WTC11 (cell line): Measurements from ENCODE around the gene PSMG1.

Source experiments
- CREB1 ChIP-seq: sonication (generic); formaldehyde crosslinking; IDR thresholded peaks from 2 replicates; pipeline ENCODE4 v1.8.0; 2023; ENCODE audit warnings: mild to moderate bottlenecking, missing genetic modification reagents
- JUN ChIP-seq: sonication (generic); formaldehyde crosslinking; IDR thresholded peaks from 2 replicates; pipeline ENCODE4 v1.8.0; 2023; ENCODE audit warnings: mild to moderate bottlenecking, missing genetic modification reagents
- NFYB ChIP-seq: sonication (generic); formaldehyde crosslinking; conservative IDR thresholded peaks from 2 replicates; pipeline ENCODE4 v1.8.0; 2022; ENCODE audit warnings: low read depth, missing genetic modification reagents
- NR3C1 ChIP-seq: sonication (generic); formaldehyde crosslinking; conservative IDR thresholded peaks from 2 replicates; pipeline ENCODE4 v1.8.1; 2023; ENCODE audit warnings: low read depth, mild to moderate bottlenecking, missing genetic modification reagents
- SP1 ChIP-seq: sonication (generic); formaldehyde crosslinking; conservative IDR thresholded peaks from 2 replicates; pipeline ENCODE4 v1.8.1; 2022; ENCODE audit warnings: missing genetic modification reagents
- TCF7 ChIP-seq: sonication (generic); formaldehyde crosslinking; IDR thresholded peaks from 2 replicates; pipeline ENCODE4 v1.8.0; 2022; ENCODE audit warnings: mild to moderate bottlenecking, low read depth, missing genetic modification reagents, moderate library complexity
- TP53 ChIP-seq: sonication (generic); formaldehyde crosslinking; IDR thresholded peaks from 2 replicates; pipeline ENCODE4 v1.8.1; 2023; ENCODE audit warnings: mild to moderate bottlenecking, missing genetic modification reagents
- ZNF263 ChIP-seq: sonication (generic); formaldehyde crosslinking; IDR thresholded peaks from 2 replicates; pipeline ENCODE4 v1.8.1; 2022; ENCODE audit warnings: low read depth, mild to moderate bottlenecking, moderate library complexity, missing genetic modification reagents
- TF ChIP-seq, protein P1 (sequence below): sonication (generic); formaldehyde crosslinking; IDR thresholded peaks from 2 replicates; pipeline ENCODE4 v1.8.0; 2022; ENCODE audit warnings: mild to moderate bottlenecking, missing genetic modification reagents
- TF ChIP-seq, protein P2 (sequence below): fragments of 200-600 bp; IDR thresholded peaks from 2 replicates; pipeline ENCODE4 v1.8.0; 2022; ENCODE audit warnings: antibody characterized with exemption
- TF ChIP-seq, protein P3 (sequence below): sonication (generic); formaldehyde crosslinking; IDR thresholded peaks from 2 replicates; pipeline ENCODE4 v1.8.1; 2022; ENCODE audit warnings: mild to moderate bottlenecking, missing genetic modification reagents, moderate library complexity, borderline replicate concordance
- TF ChIP-seq, protein P4 (sequence below): sonication (generic); formaldehyde crosslinking; IDR thresholded peaks from 2 replicates; pipeline ENCODE4 v1.8.0; 2022; ENCODE audit warnings: missing genetic modification reagents
- TF ChIP-seq, protein P5 (sequence below): sonication (generic); formaldehyde crosslinking; IDR thresholded peaks from 2 replicates; pipeline ENCODE4 v1.8.1; 2023; ENCODE audit warnings: mild to moderate bottlenecking, missing genetic modification reagents, moderate library complexity

DNA sequence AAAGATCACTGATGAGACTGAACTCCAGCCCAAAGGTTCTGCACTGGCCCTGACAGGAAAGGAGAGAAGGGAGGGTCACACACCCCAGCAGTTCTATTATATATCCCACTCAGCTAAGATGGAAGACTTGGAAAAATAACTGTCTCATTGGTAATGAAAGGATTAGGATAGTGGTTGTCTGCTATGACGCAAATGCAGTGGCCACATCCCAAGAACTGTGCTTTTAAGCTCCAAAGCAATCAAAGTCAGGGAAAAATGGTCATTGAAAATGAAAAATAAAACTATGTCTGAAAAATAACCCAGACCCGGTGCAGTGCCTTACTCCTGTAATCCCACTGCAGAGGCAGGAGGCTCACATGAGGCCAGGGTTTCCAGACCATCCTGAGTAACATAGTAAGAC, 31.0 kb downstream of the PSMG1 start:
- TF ChIP-seq SP1 (CRISPR knock-in tag), result no peak
- no peak for TF ChIP-seq ZNF263
- TF ChIP-seq NFYB, result no peak
- no peak for TF ChIP-seq JUN (CRISPR knock-in tag)
- TF ChIP-seq, protein P1, sequence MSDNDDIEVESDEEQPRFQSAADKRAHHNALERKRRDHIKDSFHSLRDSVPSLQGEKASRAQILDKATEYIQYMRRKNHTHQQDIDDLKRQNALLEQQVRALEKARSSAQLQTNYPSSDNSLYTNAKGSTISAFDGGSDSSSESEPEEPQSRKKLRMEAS (CRISPR knock-in tag), result no peak
- TF ChIP-seq, protein P2, sequence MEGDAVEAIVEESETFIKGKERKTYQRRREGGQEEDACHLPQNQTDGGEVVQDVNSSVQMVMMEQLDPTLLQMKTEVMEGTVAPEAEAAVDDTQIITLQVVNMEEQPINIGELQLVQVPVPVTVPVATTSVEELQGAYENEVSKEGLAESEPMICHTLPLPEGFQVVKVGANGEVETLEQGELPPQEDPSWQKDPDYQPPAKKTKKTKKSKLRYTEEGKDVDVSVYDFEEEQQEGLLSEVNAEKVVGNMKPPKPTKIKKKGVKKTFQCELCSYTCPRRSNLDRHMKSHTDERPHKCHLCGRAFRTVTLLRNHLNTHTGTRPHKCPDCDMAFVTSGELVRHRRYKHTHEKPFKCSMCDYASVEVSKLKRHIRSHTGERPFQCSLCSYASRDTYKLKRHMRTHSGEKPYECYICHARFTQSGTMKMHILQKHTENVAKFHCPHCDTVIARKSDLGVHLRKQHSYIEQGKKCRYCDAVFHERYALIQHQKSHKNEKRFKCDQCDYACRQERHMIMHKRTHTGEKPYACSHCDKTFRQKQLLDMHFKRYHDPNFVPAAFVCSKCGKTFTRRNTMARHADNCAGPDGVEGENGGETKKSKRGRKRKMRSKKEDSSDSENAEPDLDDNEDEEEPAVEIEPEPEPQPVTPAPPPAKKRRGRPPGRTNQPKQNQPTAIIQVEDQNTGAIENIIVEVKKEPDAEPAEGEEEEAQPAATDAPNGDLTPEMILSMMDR, result no peak
- TF ChIP-seq NR3C1 (CRISPR knock-in tag), result no peak
- TF ChIP-seq CREB1 (CRISPR knock-in tag), result no peak
- TF ChIP-seq, protein P3, sequence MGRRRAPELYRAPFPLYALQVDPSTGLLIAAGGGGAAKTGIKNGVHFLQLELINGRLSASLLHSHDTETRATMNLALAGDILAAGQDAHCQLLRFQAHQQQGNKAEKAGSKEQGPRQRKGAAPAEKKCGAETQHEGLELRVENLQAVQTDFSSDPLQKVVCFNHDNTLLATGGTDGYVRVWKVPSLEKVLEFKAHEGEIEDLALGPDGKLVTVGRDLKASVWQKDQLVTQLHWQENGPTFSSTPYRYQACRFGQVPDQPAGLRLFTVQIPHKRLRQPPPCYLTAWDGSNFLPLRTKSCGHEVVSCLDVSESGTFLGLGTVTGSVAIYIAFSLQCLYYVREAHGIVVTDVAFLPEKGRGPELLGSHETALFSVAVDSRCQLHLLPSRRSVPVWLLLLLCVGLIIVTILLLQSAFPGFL (CRISPR knock-in tag), result no peak
- TF ChIP-seq TP53, result no peak
- TF ChIP-seq, protein P4, sequence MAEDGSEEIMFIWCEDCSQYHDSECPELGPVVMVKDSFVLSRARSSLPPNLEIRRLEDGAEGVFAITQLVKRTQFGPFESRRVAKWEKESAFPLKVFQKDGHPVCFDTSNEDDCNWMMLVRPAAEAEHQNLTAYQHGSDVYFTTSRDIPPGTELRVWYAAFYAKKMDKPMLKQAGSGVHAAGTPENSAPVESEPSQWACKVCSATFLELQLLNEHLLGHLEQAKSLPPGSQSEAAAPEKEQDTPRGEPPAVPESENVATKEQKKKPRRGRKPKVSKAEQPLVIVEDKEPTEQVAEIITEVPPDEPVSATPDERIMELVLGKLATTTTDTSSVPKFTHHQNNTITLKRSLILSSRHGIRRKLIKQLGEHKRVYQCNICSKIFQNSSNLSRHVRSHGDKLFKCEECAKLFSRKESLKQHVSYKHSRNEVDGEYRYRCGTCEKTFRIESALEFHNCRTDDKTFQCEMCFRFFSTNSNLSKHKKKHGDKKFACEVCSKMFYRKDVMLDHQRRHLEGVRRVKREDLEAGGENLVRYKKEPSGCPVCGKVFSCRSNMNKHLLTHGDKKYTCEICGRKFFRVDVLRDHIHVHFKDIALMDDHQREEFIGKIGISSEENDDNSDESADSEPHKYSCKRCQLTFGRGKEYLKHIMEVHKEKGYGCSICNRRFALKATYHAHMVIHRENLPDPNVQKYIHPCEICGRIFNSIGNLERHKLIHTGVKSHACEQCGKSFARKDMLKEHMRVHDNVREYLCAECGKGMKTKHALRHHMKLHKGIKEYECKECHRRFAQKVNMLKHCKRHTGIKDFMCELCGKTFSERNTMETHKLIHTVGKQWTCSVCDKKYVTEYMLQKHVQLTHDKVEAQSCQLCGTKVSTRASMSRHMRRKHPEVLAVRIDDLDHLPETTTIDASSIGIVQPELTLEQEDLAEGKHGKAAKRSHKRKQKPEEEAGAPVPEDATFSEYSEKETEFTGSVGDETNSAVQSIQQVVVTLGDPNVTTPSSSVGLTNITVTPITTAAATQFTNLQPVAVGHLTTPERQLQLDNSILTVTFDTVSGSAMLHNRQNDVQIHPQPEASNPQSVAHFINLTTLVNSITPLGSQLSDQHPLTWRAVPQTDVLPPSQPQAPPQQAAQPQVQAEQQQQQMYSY, result no peak
- no peak for TF ChIP-seq TCF7 (CRISPR knock-in tag)
- TF ChIP-seq, protein P5, sequence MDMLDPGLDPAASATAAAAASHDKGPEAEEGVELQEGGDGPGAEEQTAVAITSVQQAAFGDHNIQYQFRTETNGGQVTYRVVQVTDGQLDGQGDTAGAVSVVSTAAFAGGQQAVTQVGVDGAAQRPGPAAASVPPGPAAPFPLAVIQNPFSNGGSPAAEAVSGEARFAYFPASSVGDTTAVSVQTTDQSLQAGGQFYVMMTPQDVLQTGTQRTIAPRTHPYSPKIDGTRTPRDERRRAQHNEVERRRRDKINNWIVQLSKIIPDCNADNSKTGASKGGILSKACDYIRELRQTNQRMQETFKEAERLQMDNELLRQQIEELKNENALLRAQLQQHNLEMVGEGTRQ (CRISPR knock-in tag), result no peak
